Upper lobe of left lung (tissue), 4 donors: ENCODE results near the gene IL10RA.

Experiments used
- EP300 ChIP-seq, 4 donors: sonication (generic); formaldehyde crosslinking; IDR thresholded peaks; one replicate each; pipeline ENCODE4 v1.5.1; 2017; ENCODE audit warnings: antibody characterized with exemption in 4 of 4, control low read depth in 2 of 4
- POLR2A ChIP-seq, 4 donors: fragments of 450-650 bp; IDR thresholded peaks; one replicate each; pipeline ENCODE4 v1.5.1; 2016 to 2017; ENCODE audit warnings: antibody characterized with exemption in 4 of 4, mild to moderate bottlenecking in 2 of 4
- POLR2AphosphoS5 ChIP-seq, 2 donors: sonication (generic); formaldehyde crosslinking; IDR thresholded peaks; one replicate each; pipeline ENCODE4 v1.5.1; 2017; ENCODE audit warnings: antibody characterized with exemption in 2 of 2
- TF ChIP-seq, protein P1 (sequence below), 6 experiments: fragments of 450-650 bp in 4 of 6; fragments of 200-600 bp in 2 of 6; sonication (generic) in 2 of 6; IDR thresholded peaks; one replicate each; pipeline ENCODE4 v1.5.1; 2016 to 2019; ENCODE audit warnings: antibody characterized with exemption in 6 of 6

DNA sequence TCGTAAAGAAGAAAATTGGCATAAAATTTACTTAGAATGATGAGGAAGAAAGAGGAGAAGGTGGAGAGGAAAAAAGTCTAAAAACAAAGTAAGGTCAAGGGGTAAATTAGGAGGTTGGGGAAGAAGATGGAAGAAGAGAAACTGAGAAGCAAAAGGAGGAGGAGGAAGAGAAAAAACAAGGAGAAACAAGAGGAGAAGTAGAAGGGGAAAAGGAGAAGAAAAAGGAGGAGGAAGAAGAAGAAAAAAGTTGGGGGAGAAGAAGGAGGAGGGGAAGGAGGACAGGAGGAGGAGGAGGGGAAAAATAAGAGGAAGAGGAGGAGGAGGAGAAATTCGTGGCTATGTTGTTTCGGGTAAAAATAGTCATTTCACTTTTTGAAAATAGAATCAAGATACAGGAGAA lies 42.4 kb downstream of the IL10RA start:
- TF ChIP-seq, protein P1, sequence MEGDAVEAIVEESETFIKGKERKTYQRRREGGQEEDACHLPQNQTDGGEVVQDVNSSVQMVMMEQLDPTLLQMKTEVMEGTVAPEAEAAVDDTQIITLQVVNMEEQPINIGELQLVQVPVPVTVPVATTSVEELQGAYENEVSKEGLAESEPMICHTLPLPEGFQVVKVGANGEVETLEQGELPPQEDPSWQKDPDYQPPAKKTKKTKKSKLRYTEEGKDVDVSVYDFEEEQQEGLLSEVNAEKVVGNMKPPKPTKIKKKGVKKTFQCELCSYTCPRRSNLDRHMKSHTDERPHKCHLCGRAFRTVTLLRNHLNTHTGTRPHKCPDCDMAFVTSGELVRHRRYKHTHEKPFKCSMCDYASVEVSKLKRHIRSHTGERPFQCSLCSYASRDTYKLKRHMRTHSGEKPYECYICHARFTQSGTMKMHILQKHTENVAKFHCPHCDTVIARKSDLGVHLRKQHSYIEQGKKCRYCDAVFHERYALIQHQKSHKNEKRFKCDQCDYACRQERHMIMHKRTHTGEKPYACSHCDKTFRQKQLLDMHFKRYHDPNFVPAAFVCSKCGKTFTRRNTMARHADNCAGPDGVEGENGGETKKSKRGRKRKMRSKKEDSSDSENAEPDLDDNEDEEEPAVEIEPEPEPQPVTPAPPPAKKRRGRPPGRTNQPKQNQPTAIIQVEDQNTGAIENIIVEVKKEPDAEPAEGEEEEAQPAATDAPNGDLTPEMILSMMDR (IDR thresholded peaks at IDR 0.05), result no peak
- no peak for TF ChIP-seq POLR2A (IDR thresholded peaks at IDR 0.05)
- no peak for TF ChIP-seq EP300 (IDR thresholded peaks at IDR 0.05)
- TF ChIP-seq POLR2AphosphoS5 (IDR thresholded peaks at IDR 0.05), result no peak
